ENCODE results near the gene PACSIN2.

GRCh38 chr22:42857845-42858481, 157.0 kb downstream of the PACSIN2 start:
- TF ChIP-seq CTCF (IDR thresholded peaks at IDR 0.05) (no peak), POLR2A (IDR thresholded peaks at IDR 0.05) (no peak), POLR2AphosphoS5 (IDR thresholded peaks at IDR 0.05) (no peak), EP300 (IDR thresholded peaks at IDR 0.05) (no peak)

Measured in gastroesophageal sphincter (tissue), 3 donors.